A549 (cell line): Measurements from ENCODE around the gene MEGF10. TPM values are rescaled to one million over a fixed set of nuclear protein-coding genes. Genes with fewer than 3 reads are reported as not detected.

ENCODE experiments used
- ATAC-seq, 2 experiments: fragments of 200-7000 bp in 1 of 2; fragments of >200 bp in 1 of 2; cut with Nextera tagmentation in 1 of 2; cut with Tn5 transposase in 1 of 2; 3 replicates each; pipeline versions ENCODE4 v1.8.0 to v1.9.1; 2018 to 2020; ENCODE audit warnings: mild to moderate bottlenecking in 1 of 2, moderate library complexity in 1 of 2
- CTCF ChIA-PET: fragments of 300-600 bp; sonication (Branson Sonifier 250); formaldehyde crosslinking; extraction: SDS; loops from one replicate; lab custom pipeline; 2021; ENCODE audit warnings: antibody characterized with exemption, inconsistent platforms; lab: Yijun Ruan, JAX
- POLR2A ChIA-PET: fragments of 350-600 bp; formaldehyde crosslinking; extraction: SDS; loops from one replicate; lab custom pipeline; 2021; ENCODE audit warnings: antibody characterized with exemption, inconsistent platforms; lab: Yijun Ruan, JAX
- DNase-seq, 2 experiments: peaks; one replicate each; pipeline versions ENCODE4 v3.0.0 to v3.0.0-alpha.2; 2011 to 2016; ENCODE audit warnings: low read depth in 1 of 2, low spot score in 1 of 2
- FAIRE-seq: peaks from 2 replicates; lab custom pipeline; 2011; peaks lifted over from hg19 to GRCh38; lab: Jason Lieb, UNC
- H3K27ac ChIP-seq, 2 experiments: fragments of >200 bp; sonication (Bioruptor Twin); formaldehyde crosslinking; 3 replicates each; pipeline ENCODE4 v1.5.1; 2016 to 2017
- H3K4me1 ChIP-seq: fragments of >200 bp; sonication (Bioruptor Twin); formaldehyde crosslinking; 3 replicates; pipeline ENCODE4 v1.6.1; 2016
- H3K4me2 ChIP-seq: fragments of >200 bp; sonication (Bioruptor Twin); formaldehyde crosslinking; 3 replicates; pipeline ENCODE4 v1.6.1; 2016
- H3K4me3 ChIP-seq: fragments of >200 bp; sonication (Bioruptor Twin); formaldehyde crosslinking; 3 replicates; pipeline ENCODE4 v1.5.1; 2016
- H3K9me3 ChIP-seq: fragments of >200 bp; sonication (Bioruptor Twin); formaldehyde crosslinking; 3 replicates; pipeline ENCODE4 v1.6.1; 2016
- CBX2 ChIP-seq: fragments of 200-600 bp; sonication (generic); IDR thresholded peaks from 2 replicates; pipeline ENCODE4 v1.6.1; 2016; ENCODE audit warnings: low read depth, mild to moderate bottlenecking, borderline replicate concordance
- CBX8 ChIP-seq: fragments of 200-600 bp; sonication (generic); IDR thresholded peaks from 2 replicates; pipeline ENCODE4 v1.6.1; 2016
- CEBPB ChIP-seq, 2 experiments: fragments of >200 bp in 1 of 2; sonication (Bioruptor Twin) in 1 of 2; formaldehyde crosslinking in 1 of 2; IDR thresholded peaks; 2 replicates each; pipeline ENCODE4 v1.6.1; 2012 to 2016
- EHMT2 ChIP-seq: fragments of 200-600 bp; sonication (generic); IDR thresholded peaks from 2 replicates; pipeline ENCODE4 v1.6.1; 2016; ENCODE audit warnings: antibody characterized with exemption, low read depth, mild to moderate bottlenecking, moderate library complexity
- EP300 ChIP-seq, 2 experiments: fragments of >200 bp; sonication (Bioruptor Twin); formaldehyde crosslinking; IDR thresholded peaks; 2 replicates in 1 of 2; 3 replicates in 1 of 2; pipeline ENCODE4 v1.6.1; 2016 to 2017
- FOSB ChIP-seq: fragments of 250-450 bp; sonication (Bioruptor Pico); IDR thresholded peaks from 2 replicates; pipeline ENCODE4 v1.5.0; 2020; ENCODE audit warnings: mild to moderate bottlenecking, moderate library complexity
- FOSL2 ChIP-seq, 2 experiments: fragments of 450-650 bp in 1 of 2; fragments of >200 bp in 1 of 2; sonication (Bioruptor Twin) in 1 of 2; formaldehyde crosslinking; IDR thresholded peaks; 2 replicates each; pipeline versions ENCODE4 v1.5.0 to v1.6.1; 2016 to 2020; ENCODE audit warnings: mild to moderate bottlenecking in 1 of 2, moderate library complexity in 1 of 2
- GATA3 ChIP-seq: IDR thresholded peaks from 2 replicates; pipeline ENCODE4 v1.6.1; 2012; ENCODE audit warnings: borderline replicate concordance
- HDAC2 ChIP-seq: fragments of 200-600 bp; sonication (generic); IDR thresholded peaks from 2 replicates; pipeline ENCODE4 v1.6.1; 2016
- HOXA7 ChIP-seq: fragments of 250-450 bp; sonication (Bioruptor Pico); IDR thresholded peaks from 2 replicates; pipeline ENCODE4 v1.5.0; 2020; ENCODE audit warnings: mild to moderate bottlenecking, moderate library complexity
- JUN ChIP-seq, 2 experiments: fragments of >200 bp; sonication (Bioruptor Twin); formaldehyde crosslinking; IDR thresholded peaks; 2 replicates in 1 of 2; 3 replicates in 1 of 2; pipeline ENCODE4 v1.6.1; 2016 to 2017
- KDM1A ChIP-seq: fragments of 200-600 bp; sonication (generic); IDR thresholded peaks from 2 replicates; pipeline ENCODE4 v1.6.1; 2016; ENCODE audit warnings: low read depth, mild to moderate bottlenecking
- MYC ChIP-seq: IDR thresholded peaks from 2 replicates; pipeline ENCODE4 v1.6.1; 2012; ENCODE audit warnings: mild to moderate bottlenecking, inconsistent platforms, low read length, improper control_type of control experiment, borderline replicate concordance
- PHF8 ChIP-seq: fragments of 200-600 bp; sonication (generic); IDR thresholded peaks from 2 replicates; pipeline ENCODE4 v1.6.1; 2016; ENCODE audit warnings: low read depth, mild to moderate bottlenecking, antibody characterized with exemption, moderate library complexity, borderline replicate concordance
- SREBF2 ChIP-seq: fragments of 450-650 bp; IDR thresholded peaks from 2 replicates; pipeline ENCODE4 v1.6.1; 2014; ENCODE audit warnings: mild to moderate bottlenecking, moderate library complexity
- ZC3H11A ChIP-seq: fragments of 450-650 bp; IDR thresholded peaks from 2 replicates; pipeline ENCODE4 v1.6.1; 2014; ENCODE audit warnings: antibody characterized with exemption, mild to moderate bottlenecking
- WGBS: methylation state at CpG from one replicate; pipeline ENCODE4 v1.1.6; 2017; ENCODE audit errors: missing lambda C conversion rate; 5-methylcytosine and 5-hydroxymethylcytosine counted together
- polyA plus RNA-seq, 4 experiments: library from polyadenylated mRNA; depleted of rRNA in 3 of 4; stranded (reverse); fragments of >200 nt; fragmentation: RNase III in 1 of 4; extraction: RNeasy Plus Mini Kit Qiagen cat#74134 plus additional on column Dnase treatment in 1 of 4; gene quantifications; 2 replicates in 3 of 4; 3 replicates in 1 of 4; pipeline ENCODE4 v1.2.3, GENCODE V29; 2011 to 2017
- TF ChIP-seq, protein P1 (sequence below): IDR thresholded peaks from 2 replicates; pipeline ENCODE4 v1.6.1; 2012; ENCODE audit warnings: low read depth, borderline replicate concordance
- TF ChIP-seq, protein P2 (sequence below): fragments of >200 bp; sonication (Bioruptor Twin); formaldehyde crosslinking; IDR thresholded peaks from 3 replicates; pipeline ENCODE4 v1.5.1; 2016
- TF ChIP-seq, protein P3 (sequence below): fragments of 150-350 bp; IDR thresholded peaks from 2 replicates; pipeline ENCODE4 v1.6.1; 2014; ENCODE audit warnings: low read depth, mild to moderate bottlenecking, low read length
- TF ChIP-seq, protein P4 (sequence below): fragments of 200-600 bp; sonication (generic); IDR thresholded peaks from 2 replicates; pipeline ENCODE4 v1.6.1; 2016; ENCODE audit warnings: antibody characterized with exemption, mild to moderate bottlenecking, moderate library complexity
- TF ChIP-seq, protein P5 (sequence below): IDR thresholded peaks from 2 replicates; pipeline ENCODE4 v1.6.1; 2012
- TF ChIP-seq, protein P6 (sequence below): fragments of >200 bp; sonication (Bioruptor Twin); formaldehyde crosslinking; IDR thresholded peaks from 2 replicates; pipeline ENCODE4 v1.6.1; 2016
- TF ChIP-seq, protein P7 (sequence below): fragments of 450-650 bp; IDR thresholded peaks from 2 replicates; pipeline ENCODE4 v1.6.1; 2014; ENCODE audit warnings: antibody characterized with exemption

The MEGF10 gene
- polyA plus RNA-seq, 2 of the 4 experiments (the other 2 are of a cell fraction), result 0.01 TPM; not detected in 1

DNA sequence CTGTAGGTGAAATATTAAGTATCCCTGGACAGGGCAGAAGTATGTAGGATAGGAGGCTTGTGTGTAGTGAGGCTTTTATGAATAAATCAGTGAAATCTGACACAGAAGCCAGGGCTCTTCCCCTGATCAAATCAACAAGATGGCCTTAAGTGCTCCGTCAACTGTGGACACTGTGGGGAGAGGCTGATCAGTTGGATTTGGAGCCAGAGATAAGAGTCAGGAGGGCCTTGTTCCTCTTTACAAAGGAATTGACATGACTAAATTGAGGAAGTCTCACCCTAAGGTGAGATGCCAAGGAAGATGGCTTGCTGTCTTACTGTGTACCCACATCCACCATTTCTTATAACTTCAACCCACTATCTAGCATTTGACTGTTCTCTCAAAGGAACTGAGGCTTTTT lies 135.3 kb downstream of the MEGF10 start (continued):
- TF ChIP-seq ZC3H11A, result no peak
- no peak for TF ChIP-seq MYC

DNA sequence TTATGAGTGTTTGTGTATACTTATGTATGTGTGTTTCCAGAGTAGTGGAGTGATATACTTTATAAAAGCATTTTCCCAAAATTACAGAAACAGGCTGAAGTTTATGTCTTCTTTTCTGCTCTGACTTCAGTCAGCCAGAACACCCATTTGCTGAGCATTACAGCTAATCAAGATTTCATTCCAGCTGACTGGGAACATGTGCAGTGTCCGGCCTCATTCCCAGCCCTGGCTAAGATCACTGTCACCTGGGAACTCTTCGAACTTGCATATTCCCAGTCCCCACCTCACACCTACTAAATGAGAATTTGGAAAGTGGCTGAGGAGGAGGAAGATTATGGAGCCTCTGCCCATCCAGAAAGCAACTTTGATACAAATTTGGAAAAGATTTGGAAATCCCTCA lies 136.1 kb downstream of the MEGF10 start:
- ChIA-PET CTCF (no interaction called here), POLR2A (no interaction called here)
- peaks cover 9% of the 10 kb centered on the region; the same call in 2 of the 3 replicates for H3K4me1 ChIP-seq
- no peak overlapping the region for H3K27ac ChIP-seq
- TF ChIP-seq, protein P1, sequence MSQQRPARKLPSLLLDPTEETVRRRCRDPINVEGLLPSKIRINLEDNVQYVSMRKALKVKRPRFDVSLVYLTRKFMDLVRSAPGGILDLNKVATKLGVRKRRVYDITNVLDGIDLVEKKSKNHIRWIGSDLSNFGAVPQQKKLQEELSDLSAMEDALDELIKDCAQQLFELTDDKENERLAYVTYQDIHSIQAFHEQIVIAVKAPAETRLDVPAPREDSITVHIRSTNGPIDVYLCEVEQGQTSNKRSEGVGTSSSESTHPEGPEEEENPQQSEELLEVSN, result no peak
- TF ChIP-seq HDAC2 (no peak), JUN (IDR thresholded peaks at IDR 0.05) (no peak), KDM1A (no peak), CEBPB (IDR thresholded peaks at IDR 0.05) (no peak)
- TF ChIP-seq, protein P2, sequence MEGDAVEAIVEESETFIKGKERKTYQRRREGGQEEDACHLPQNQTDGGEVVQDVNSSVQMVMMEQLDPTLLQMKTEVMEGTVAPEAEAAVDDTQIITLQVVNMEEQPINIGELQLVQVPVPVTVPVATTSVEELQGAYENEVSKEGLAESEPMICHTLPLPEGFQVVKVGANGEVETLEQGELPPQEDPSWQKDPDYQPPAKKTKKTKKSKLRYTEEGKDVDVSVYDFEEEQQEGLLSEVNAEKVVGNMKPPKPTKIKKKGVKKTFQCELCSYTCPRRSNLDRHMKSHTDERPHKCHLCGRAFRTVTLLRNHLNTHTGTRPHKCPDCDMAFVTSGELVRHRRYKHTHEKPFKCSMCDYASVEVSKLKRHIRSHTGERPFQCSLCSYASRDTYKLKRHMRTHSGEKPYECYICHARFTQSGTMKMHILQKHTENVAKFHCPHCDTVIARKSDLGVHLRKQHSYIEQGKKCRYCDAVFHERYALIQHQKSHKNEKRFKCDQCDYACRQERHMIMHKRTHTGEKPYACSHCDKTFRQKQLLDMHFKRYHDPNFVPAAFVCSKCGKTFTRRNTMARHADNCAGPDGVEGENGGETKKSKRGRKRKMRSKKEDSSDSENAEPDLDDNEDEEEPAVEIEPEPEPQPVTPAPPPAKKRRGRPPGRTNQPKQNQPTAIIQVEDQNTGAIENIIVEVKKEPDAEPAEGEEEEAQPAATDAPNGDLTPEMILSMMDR, result no peak
- TF ChIP-seq, all 56 proteins: peak for 0
- Histone ChIP-seq H3K4me2 (no peak overlapping the region), H3K9me3 (no peaks in the 10 kb centered on the region), H3K4me3 (no peak overlapping the region)
- no peak for DNase-seq
- no peak for ATAC-seq
- 43% methylated on average over 2 of the region's 2 CpGs for WGBS
- FAIRE-seq, result no peak

DNA sequence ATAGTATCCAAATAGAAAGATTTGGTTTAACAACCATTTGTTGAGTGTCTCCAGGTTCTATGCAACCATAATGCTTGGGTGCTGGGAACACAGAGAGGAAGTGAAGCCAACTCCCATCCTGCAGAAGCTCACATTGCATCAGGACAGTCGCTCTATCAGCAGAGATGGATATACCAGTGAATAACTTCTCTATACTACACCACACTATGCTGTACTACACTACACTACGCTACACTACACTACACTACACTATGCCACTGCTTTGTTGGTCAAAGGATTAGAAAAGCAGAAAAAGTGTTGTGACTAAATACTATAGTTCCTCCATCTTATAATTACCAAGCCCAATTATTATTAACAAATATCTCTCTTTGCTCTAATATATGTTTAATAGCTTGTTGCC lies 137.7 kb downstream of the MEGF10 start:
- no peak for FAIRE-seq
- 59% methylated on average over 2 of the region's 2 CpGs for whole genome bisulfite sequencing
- TF ChIP-seq HOXA7 (CRISPR knock-in tag), result no peak
- TF ChIP-seq, protein P3, sequence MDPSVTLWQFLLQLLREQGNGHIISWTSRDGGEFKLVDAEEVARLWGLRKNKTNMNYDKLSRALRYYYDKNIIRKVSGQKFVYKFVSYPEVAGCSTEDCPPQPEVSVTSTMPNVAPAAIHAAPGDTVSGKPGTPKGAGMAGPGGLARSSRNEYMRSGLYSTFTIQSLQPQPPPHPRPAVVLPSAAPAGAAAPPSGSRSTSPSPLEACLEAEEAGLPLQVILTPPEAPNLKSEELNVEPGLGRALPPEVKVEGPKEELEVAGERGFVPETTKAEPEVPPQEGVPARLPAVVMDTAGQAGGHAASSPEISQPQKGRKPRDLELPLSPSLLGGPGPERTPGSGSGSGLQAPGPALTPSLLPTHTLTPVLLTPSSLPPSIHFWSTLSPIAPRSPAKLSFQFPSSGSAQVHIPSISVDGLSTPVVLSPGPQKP, result no peak
- TF ChIP-seq, protein P4, sequence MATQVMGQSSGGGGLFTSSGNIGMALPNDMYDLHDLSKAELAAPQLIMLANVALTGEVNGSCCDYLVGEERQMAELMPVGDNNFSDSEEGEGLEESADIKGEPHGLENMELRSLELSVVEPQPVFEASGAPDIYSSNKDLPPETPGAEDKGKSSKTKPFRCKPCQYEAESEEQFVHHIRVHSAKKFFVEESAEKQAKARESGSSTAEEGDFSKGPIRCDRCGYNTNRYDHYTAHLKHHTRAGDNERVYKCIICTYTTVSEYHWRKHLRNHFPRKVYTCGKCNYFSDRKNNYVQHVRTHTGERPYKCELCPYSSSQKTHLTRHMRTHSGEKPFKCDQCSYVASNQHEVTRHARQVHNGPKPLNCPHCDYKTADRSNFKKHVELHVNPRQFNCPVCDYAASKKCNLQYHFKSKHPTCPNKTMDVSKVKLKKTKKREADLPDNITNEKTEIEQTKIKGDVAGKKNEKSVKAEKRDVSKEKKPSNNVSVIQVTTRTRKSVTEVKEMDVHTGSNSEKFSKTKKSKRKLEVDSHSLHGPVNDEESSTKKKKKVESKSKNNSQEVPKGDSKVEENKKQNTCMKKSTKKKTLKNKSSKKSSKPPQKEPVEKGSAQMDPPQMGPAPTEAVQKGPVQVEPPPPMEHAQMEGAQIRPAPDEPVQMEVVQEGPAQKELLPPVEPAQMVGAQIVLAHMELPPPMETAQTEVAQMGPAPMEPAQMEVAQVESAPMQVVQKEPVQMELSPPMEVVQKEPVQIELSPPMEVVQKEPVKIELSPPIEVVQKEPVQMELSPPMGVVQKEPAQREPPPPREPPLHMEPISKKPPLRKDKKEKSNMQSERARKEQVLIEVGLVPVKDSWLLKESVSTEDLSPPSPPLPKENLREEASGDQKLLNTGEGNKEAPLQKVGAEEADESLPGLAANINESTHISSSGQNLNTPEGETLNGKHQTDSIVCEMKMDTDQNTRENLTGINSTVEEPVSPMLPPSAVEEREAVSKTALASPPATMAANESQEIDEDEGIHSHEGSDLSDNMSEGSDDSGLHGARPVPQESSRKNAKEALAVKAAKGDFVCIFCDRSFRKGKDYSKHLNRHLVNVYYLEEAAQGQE, result no peak
- TF ChIP-seq, all 56 proteins: peak for 0
- H3K27ac ChIP-seq, result no peak overlapping the region
- ATAC-seq, result no peak
- CTCF ChIA-PET, result interaction anchor here (0.7 kb wide), 1 partner anchor 408 kb away, joined by 3 read pairs; no protein-coding TSS in a partner anchor
- DNase-seq, result no peak
- no peak overlapping the region for H3K4me3 ChIP-seq
- H3K4me2 ChIP-seq, result no peak overlapping the region
- H3K9me3 ChIP-seq, result no peaks in the 10 kb centered on the region
- POLR2A ChIA-PET, result no interaction called here
- H3K4me1 ChIP-seq, result peaks cover 9% of the 10 kb centered on the region; the same call in 2 of the 3 replicates

DNA sequence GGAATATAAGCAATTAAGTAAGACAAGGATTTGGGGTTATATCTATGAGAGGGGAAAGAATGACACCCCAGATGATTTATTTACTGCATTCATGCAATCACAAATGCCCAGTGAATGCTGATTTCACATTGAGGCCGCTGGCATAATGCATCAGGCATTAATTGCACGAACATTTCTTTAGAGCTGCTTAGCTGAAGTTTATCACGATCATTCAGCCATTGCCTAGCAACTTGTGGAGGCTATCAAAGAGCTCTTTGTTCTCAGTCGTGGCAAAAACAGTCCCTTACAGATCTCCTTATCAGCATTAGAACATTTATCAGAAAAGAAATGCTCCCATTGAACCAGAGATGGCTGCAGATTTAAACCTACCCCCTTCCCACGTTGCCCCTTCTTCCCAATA lies 138.2 kb downstream of the MEGF10 start:
- 38% methylated on average over 5 of the region's 5 CpGs for WGBS
- Histone ChIP-seq H3K9me3 (no peaks in the 10 kb centered on the region), H3K27ac (no peak overlapping the region), H3K4me2 (no peak overlapping the region), H3K4me1 (peaks cover 9% of the 10 kb centered on the region; the same call in 2 of the 3 replicates), H3K4me3 (no peak overlapping the region)
- ChIA-PET CTCF (no interaction called here), POLR2A (no interaction called here)
- DNase-seq (no peak), ATAC-seq (no peak), FAIRE-seq (no peak)
- TF ChIP-seq CEBPB (IDR thresholded peaks at IDR 0.05) (no peak), KDM1A (no peak), EHMT2 (no peak), EP300 (IDR thresholded peaks at IDR 0.05) (no peak), GATA3 (no peak), ZC3H11A (no peak), PHF8 (no peak), SREBF2 (no peak), FOSL2 (IDR thresholded peaks at IDR 0.05) (no peak), FOSL2 (CRISPR knock-in tag; IDR thresholded peaks at IDR 0.05) (no peak), FOSB (no peak), CBX8 (no peak), HDAC2 (no peak), CBX2 (no peak)
- TF ChIP-seq, protein P5, sequence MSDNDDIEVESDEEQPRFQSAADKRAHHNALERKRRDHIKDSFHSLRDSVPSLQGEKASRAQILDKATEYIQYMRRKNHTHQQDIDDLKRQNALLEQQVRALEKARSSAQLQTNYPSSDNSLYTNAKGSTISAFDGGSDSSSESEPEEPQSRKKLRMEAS, result no peak
- TF ChIP-seq, protein P6, sequence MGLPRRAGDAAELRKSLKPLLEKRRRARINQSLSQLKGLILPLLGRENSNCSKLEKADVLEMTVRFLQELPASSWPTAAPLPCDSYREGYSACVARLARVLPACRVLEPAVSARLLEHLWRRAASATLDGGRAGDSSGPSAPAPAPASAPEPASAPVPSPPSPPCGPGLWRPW, result no peak
- TF ChIP-seq, protein P7, sequence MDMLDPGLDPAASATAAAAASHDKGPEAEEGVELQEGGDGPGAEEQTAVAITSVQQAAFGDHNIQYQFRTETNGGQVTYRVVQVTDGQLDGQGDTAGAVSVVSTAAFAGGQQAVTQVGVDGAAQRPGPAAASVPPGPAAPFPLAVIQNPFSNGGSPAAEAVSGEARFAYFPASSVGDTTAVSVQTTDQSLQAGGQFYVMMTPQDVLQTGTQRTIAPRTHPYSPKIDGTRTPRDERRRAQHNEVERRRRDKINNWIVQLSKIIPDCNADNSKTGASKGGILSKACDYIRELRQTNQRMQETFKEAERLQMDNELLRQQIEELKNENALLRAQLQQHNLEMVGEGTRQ, result no peak
